CD1c-positive myeloid dendritic cell (primary cell): ENCODE results near the gene RFX3.

ENCODE experiments used
- DNase-seq: peaks from one replicate; pipeline ENCODE4 v3.0.0-alpha.2; 2016; ENCODE audit errors: extremely low spot score

Gene RFX3

DNA sequence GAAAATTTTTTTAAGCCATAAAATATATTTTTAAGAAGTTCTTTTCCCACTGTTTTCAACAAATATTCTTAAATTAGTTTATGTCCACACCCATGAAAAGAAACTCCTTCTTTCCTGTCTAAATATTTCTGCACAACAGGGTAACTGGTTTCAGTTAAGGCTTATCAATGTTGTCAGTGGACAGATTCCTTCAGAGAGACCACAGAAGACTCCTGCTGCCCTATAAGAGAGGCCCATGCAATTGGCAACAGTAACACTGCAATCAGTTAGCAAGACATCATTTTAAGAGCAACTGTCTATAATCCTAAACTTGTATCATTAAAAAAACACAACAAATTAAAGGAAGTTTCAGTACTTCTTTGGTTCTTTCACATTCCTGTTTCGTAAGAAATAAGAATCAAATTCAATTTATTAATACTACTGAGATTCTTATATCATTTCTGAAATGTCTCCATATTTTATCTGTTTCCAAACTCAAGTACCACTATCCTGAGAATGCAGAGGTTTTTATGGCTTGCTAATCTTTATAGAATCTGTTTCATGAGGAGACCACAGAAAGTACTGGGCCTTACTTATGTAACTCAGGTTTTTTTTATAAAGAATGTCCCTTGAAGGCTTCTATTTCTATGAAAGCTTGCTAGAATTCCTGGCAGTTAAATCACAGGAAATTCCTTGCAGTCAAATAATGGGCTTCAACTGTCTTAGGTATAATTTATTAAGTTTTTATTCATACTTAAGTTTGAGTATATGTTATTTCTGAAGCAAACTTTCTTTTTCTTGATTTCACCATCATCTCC lies 240.2 kb downstream of the RFX3 start:
- no peak for DNase-seq

- no peak for DNase-seq
Measured at GRCh38 chr9:3282365-3282764, 243.4 kb downstream of the RFX3 start.

DNA sequence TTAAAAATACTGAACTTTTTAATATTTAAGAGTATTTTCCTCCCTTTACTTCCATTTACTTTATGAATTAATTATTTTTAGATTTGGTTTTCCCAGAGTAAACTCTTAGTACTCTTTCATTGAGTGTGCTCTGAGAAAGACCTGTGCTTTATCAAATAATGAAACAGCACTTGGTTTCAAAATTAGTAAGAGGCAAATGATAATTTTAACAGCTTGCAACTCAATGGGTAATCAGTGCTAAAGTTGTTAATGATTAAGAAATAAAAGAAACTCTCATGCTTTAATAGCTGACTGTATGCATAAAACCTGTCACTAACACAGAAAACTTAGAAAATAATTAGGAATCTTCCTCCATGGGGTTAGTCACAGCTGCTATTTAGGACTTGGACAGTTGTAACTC lies 244.4 kb downstream of the RFX3 start:
- DNase-seq = no peak

DNA sequence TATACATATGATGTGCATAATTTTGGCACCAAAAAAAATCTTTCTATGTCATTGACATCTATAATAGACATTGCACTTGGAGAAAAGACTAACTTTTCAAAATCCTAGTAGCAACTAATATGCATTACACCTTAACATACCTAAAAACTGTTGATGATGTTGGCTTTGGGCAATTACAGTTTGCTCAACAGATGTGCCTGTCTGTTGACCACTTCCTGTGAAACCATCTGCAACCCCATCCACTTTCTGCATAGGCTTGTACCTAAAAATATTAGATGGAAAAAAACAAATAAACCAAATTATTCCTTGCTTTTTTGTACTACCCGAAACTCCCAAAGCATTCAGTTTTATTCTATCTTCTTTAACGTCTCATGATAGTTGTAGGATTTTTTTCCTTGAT lies 248.6 kb downstream of the RFX3 start:
- DNase-seq = no peak

- DNase-seq = no peak
Measured at GRCh38 chr9:3271581-3271980, 254.2 kb downstream of the RFX3 start.

GRCh38 chr9:3271157-3271556 lies 254.6 kb downstream of the RFX3 start:
- no peak for DNase-seq

DNA sequence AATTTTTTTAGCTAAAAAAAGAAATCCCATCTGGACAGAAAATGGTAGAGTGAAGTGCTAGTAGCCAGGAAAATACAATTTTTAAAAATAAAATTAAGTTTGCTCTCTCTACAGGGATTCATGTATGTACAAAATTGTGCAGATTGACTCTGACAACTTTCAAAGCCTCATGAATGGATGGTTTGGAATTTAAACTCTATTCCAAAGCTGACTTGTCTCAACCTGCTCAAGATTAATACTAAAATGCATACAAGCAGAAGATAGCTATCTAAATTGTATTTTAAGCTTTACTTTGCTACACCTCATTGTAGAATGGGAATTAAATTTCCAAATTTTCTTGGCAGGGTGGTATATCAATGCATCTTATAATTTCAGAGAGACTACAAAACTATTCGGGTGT lies 257.6 kb downstream of the RFX3 start:
- no peak for DNase-seq

DNA sequence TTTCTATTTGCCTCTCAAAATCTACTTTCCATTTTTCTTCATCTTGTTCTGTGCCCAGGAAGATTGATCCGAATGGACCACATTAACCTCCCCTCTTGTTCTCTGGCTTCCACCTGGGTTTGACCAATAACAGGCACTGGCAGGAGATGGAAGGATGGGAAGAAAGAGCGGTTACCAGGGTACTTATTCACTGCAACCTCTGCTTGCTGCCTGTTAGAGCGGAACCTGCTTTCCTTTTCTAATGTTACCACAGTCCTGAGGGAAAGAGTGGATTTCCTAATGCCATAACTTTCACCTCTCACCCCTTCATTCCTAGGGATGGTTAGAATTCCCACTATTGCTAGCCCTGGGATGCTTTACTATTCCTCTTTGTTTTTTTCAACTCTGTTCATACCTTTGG lies 262.1 kb downstream of the RFX3 start:
- no peak for DNase-seq

- DNase-seq = no peak
Measured at GRCh38 chr9:3262826-3263529, 262.8 kb downstream of the RFX3 start.

GRCh38 chr9:3261484-3261883 lies 264.3 kb downstream of the RFX3 start:
- DNase-seq = no peak

DNA sequence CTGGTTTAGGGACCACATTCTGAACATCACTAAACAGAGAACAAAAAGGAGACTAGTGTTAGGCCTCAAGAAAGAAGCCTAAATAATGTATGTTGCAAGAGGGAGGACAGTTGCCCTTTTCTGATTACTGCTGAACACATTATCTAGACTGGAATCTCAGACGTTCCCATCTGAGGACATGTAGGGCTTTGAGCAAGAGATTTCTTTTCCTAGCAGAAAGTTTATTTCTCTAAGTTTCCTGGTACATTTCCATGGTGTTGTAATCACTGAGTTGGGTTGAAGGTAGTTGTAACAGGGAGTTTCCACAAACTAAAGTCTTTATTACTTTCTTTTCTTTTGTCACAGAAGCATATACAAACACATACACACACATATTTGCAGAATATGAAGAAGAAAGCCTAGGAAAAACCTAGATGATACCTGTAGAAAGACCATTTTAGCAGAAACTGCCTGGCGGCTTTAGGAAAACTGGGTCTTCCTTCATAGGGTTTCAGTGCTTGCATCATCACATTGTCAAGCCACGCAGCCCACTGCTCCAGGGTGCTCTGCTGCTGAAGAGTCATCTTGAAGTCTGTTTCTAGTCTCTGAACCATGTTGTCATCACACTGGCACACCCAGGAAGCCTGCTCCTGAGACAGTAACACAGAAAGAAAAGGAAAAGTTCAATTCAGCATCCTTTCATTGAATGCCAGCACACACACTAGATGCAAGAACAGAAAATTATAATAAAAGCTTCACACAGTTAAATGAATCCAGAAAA lies 269.1 kb downstream of the RFX3 start:
- no peak for DNase-seq

DNA sequence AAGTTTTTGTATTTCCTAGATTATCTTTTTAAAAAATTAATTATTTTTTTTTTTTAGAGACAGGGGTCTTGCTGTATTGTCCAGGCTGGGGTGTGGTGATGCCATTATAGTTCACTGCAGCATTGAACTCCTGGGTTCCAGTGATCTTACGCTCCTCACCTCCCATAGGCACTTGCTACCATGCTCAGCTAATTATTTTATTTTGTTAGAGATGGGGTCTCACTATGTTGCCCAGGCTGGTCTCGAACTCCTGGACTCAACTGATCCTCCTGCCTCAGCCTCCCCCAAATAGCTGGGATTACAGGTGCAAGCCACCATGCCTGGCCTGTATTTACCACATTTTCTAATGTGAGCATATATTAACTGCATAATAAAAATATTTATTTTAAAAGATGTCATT lies 274.5 kb downstream of the RFX3 start:
- DNase-seq = no peak

GRCh38 chr9:3250741-3251140 lies 275.1 kb downstream of the RFX3 start:
- DNase-seq = no peak

- no peak for DNase-seq
Measured at GRCh38 chr9:3247211-3247610, 278.6 kb downstream of the RFX3 start.

GRCh38 chr9:3246241-3246640 lies 279.6 kb downstream of the RFX3 start:
- DNase-seq = no peak

DNA sequence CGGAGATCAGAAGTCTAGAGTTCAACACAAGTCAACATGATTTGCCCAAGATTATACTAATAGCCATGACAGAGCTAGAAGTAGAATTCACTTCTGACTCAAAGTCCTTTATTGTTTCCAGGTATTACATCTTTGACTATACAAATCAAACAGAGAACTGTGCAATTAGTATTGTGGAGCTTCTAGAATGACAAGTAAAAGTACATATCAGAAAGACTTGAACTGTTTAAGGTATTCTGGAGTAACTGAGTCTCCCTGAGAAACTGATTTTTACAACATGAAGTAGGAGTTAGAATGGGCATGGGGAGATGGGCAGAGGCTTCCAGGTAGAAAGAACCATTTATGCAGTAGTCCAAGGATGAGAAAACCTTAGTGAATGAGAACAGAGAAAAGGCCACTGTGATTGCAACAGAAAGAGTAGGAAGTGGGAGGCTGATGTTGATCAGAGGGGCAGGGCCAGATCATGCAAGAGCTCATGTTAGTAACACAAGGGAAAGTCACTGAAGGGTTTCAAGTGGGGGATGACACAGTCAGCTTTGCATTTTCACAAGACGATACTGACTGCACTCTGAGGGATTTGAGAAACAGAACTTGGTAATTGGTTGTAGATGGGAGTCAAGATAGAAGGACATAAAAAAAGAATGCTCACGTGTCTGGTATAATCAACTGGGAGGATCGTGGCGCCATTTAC lies 280.7 kb downstream of the RFX3 start:
- DNase-seq = peak; percentile 48

- peak; percentile 54 for DNase-seq
Measured at GRCh38 chr9:3243683-3244082, 282.1 kb downstream of the RFX3 start.

DNA sequence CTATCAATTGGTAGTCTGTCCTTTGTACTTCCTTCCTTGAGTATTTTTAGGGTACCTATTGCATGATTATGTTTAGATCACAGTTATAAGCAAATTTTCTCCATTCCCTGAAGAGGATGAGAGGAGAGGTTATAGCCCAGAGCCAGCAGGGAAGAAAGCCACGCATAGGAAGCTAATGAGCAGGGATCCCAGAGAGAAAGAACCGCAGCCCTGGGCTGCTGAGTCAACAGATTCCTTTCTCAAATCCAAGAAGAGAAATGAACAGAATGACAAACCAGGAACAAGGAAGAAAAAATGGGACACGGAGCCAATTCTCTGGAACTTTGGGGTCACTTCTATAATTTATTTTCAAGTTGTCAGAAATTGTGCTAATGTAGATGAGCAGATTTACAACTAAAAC lies 284.5 kb downstream of the RFX3 start:
- no peak for DNase-seq

DNA sequence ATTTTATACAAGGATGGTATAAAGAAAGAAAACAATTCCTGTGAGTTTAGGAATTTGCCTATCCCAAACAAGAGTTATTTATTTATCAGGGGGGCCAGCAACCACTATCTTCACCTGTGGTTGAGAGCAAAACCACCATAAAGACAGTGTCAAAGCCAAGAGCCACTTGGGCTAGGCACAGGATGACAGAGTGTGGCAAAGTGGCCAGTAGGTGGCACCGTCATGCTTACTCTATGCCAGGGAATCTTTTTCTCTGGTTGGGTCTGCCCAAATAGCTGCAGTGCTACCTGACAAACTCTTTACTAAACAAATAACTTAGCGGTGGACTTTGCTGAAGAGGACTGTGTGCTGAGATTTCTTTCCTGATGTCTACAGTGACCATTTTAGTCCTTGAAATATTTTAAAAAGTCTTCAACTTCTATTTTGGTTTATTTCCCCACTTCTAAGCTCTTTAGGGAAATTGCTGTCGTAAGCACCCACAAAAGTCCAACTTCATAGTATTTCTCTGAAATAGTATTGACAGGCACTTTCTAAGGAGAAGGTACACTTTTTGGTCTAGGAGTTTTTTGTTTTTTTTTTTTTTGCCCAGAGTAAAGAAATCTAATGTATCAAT lies 285.0 kb downstream of the RFX3 start:
- DNase-seq = peak; percentile 65

GRCh38 chr9:3239240-3239639 lies 286.6 kb downstream of the RFX3 start:
- DNase-seq = no peak

DNA sequence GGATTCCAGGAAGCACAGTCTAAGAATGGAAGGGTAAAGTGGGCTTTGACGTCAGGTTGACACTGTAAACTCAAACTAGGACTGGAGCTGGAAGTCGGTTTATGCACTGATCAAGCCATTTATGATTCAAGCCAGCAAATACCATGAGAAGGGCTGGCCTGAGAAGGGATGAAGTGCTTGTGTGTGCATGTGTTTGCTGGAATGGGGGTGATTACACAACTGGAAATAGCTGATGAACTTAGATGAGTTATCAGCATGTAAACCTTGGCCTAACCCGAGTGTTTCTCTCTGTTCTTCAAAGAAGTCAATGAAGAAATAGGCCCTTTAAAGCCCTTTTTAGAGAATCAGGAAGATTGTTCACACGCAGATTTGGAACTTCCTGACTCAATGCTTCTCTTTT lies 287.6 kb downstream of the RFX3 start:
- no peak for DNase-seq

DNA sequence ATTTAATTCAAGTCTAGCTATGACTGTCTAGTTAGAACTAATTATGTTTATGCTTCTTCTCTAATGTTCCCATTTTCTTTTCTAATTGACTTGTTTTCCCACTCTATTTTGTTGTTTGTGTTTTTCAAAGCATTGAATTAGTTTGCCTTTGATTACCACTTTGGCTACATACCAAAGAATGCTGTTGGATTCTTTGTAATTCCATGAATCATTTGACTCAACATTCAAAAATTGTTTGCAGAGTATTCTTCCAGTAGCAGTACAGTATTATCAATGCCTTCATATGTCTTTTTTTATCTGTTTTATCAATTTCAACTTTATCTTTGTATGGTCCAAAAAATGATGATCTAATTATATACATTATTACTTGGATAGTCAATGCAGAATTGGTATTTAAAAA lies 288.7 kb downstream of the RFX3 start:
- no peak for DNase-seq
